GM18858 (cell line): ENCODE results near the gene ARHGAP42.
A peak's percentile ranks its signal among the peaks of the same experiment; 100 is the strongest.
"Not testable (repeated sequence)": the region's sequence is repeated elsewhere in the genome, so short reads cannot be mapped to it uniquely, and the experiment has no call there.

Experiments used
- ATAC-seq: cut with Tn5 transposase; IDR thresholded peaks from one replicate; pipeline ENCODE4 v1.9.1; 2021; ENCODE audit not compliant: unreplicated experiment

The ARHGAP42 gene, protein sequence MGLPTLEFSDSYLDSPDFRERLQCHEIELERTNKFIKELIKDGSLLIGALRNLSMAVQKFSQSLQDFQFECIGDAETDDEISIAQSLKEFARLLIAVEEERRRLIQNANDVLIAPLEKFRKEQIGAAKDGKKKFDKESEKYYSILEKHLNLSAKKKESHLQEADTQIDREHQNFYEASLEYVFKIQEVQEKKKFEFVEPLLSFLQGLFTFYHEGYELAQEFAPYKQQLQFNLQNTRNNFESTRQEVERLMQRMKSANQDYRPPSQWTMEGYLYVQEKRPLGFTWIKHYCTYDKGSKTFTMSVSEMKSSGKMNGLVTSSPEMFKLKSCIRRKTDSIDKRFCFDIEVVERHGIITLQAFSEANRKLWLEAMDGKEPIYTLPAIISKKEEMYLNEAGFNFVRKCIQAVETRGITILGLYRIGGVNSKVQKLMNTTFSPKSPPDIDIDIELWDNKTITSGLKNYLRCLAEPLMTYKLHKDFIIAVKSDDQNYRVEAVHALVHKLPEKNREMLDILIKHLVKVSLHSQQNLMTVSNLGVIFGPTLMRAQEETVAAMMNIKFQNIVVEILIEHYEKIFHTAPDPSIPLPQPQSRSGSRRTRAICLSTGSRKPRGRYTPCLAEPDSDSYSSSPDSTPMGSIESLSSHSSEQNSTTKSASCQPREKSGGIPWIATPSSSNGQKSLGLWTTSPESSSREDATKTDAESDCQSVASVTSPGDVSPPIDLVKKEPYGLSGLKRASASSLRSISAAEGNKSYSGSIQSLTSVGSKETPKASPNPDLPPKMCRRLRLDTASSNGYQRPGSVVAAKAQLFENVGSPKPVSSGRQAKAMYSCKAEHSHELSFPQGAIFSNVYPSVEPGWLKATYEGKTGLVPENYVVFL

DNA sequence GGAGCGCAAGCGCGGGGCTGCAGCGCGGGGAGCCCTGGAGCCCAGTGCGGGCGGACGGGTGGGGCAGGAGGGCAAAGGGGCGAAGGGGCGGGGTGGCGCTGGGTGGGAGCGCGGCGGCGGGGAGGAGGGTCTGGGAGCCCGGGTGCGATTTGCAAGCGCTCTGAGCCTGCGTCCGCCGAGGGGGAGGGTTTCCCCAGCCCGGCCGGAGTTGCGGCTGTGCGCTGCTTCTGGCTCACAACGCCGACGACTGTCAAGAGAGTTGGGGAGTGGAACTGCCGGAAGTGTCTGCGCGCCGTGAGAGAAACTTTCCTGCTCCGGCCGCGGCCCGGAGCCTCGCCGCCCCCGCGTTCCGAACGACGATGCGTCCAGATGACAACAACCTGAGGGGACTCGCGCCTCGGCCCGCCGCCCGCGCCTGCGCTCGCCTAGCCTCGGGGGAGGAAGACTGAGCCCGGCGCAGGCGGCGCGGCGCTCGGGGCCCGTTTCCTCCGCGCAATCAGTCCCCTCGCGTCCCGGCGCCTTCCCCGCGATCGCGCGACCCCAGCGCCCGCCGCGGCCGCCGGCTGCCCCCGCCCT, at the start of gene ARHGAP42:
Gene ARHGAP42 (plus strand): TSS at position 235 of the 576 bp plus-strand sequence. CDS start 391 bp downstream, outside the sequence.
- peak; percentile 64 for ATAC-seq

DNA sequence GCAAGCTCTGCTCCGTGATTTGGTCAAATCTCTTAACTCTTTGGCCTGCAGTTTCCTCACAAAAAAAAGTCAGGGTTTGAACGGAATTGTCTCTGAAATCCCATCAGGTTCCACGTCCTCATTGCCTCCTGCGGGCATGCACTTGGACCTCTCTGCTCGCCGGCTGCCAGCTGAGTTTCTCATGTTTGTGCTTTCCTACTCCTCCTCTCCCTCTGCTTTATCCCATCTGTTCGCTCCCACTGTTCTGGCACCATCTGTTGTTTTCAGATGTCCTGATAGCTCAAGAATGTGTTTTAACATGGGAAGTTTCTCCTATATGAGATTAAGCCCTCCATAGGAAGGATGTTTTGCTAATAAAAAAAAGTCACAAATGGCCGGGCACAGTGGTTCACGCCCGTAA, 49.4 kb upstream of the ARHGAP42 start:
- no peak for ATAC-seq

DNA sequence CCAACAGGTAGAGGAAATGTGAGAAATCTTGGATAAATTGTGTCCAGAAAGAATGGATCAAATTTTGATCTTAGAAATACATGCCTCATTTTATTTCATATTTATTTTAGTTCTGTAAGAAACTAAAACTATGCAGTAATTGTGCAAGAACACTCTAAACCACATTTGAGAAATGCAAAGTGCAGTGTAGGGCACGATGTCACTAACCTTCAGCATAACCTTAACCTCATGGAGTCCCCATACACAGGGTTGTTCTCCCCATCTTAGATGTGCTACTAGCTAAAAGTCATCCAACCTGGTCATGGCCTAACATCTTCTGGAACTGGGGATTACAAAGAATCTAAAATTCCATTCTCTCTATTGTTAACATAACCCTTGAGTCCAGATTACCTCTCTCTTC, 48.4 kb upstream of the ARHGAP42 start:
- ATAC-seq: no peak

DNA sequence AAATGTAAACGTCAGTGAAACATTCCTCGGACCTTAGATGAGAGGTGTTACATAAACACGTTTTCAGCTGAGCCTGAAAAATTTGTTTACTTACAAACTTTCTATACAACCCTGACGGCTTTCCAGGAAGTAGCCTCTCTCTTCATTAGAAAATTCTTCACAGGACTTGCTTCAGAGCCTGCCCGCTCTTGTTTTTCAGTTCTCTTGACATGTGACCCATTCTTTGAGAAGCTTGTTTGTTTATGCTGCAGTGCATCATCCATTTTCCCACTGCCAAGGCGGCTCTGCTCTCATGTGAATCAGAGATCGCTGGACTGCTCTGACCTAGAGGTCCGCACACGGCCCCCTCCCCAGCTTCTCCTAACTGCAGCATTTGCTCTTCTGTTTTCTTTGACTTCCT, 47.9 kb upstream of the ARHGAP42 start:
- no peak for ATAC-seq

DNA sequence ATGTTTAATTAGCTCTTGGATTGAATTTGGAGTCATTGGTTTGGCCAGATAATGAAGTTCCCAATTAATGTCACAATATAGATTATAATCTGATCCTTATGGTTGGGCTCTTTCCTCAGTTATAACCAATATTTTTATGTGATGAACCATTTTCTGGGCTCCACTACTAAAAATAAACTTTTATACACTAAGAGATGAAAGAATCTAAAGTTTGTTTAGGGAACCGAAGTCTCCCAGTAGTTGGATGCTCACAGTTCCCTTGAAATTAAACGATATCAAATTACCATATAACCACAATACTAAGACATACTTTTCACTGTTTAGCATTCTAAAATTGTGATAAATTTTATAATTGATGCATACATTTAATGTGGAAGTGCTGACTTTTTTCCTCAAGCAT, 47.0 kb upstream of the ARHGAP42 start:
- ATAC-seq: no peak

DNA sequence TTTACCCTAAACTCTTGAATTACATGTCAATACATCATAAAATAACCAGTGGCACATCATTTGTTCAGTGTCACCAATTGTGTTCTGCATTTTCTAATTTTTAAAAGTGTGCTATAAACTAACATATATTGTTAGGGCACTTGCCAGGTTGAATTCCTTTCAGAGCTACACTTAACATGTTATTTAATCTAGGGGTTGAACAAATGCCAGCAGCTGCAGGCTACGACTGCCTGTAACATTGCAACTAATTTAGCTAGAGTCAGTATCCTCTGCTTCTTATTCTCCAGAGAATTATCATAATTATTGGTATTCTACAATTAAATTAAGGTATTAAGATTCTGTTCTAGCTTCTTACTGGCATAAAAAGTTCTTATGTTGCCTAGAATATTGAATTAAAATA, 46.4 kb upstream of the ARHGAP42 start:
- no peak for ATAC-seq

DNA sequence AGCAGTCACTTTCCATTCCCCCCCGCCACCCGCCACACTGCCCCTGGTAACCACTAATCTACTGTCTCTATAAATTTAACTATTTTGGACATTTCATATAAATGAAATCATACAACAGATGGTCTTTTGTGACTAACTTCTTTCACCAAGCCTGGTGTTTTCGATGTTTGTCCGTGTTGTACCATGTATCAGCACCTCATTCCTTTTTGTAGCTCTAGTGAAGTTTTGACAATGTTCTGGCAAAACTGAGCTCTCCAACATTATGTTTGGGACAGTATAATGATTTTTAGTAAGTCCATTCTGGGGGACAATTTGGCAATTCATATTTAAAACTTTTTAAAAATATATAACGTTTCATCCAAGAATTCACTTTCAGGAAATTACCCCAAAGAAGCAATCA, 45.6 kb upstream of the ARHGAP42 start:
- ATAC-seq: no peak

DNA sequence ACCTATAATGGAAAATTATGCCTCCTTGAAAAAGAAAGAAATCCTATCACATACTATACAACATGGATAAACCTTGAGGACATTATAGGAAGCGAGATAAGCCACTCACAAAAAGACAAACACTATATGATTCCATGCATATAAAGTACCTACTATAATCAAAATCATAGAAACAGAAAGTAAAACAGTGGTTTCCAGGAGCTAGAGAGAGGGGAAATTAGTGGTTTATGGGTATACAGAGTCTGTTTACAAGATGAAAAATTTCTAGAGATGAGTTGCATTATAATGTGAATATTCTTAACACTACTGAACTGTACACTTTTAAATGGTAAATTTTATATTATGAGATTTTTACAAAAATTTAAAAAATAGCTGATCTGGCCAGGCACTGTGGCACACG, 40.5 kb upstream of the ARHGAP42 start:
- no peak for ATAC-seq

DNA sequence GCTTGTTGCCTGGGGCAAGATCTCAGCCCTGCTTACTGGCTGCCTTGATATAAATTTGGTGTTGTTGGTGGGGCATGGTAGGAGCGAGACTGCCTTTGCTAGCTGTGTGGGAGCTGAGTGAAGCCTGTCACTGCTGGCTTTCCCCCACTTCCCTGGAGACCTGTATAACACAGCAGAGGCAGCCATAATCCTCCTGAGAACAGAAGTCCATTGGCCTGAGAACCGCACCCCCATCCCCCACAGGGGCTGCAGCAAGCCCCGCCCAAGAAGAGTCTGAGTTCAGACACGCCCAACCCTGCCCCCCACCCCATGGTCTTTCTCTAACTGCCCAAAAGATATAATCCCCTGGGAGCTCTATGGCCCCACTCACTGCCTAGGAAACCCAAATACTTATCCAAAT, 39.2 kb upstream of the ARHGAP42 start:
- ATAC-seq: no peak

DNA sequence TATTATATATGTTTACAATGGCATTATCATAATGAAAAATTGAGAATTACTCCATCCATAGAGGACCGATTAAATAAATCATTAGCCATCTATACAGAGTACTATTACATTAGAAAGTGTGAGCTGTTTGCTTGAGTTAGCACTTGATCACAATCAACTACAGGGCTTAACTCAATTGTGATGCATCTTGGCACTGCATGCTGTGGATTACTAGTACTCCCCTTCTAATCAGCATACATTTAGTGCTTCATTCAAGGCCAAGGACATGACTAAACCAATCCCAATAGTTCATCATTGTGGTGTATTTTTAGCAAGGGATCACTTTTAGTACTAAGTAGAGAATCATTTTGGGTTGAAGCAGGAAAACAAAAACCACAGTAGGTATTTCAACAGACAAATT, 23.5 kb upstream of the ARHGAP42 start:
- ATAC-seq: no peak

DNA sequence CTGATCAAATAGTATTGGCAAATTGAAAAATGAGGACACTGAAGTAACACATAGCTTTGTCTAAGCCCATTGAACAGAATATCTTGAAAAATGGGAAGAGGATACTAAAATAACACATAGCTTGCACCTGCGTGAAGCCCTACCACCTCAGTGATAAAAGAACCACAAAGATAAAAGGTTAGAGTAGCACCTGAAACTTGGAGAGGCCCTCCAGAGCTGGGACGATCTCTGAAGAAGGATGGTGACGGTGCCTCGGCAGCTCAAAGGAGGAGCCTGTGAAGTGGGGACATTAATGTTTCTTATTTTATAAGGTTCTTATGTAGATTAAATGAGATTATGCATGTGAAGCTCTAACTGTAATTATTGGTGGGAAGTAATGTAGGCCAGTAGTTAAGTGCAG, 23.1 kb upstream of the ARHGAP42 start:
- no peak for ATAC-seq

DNA sequence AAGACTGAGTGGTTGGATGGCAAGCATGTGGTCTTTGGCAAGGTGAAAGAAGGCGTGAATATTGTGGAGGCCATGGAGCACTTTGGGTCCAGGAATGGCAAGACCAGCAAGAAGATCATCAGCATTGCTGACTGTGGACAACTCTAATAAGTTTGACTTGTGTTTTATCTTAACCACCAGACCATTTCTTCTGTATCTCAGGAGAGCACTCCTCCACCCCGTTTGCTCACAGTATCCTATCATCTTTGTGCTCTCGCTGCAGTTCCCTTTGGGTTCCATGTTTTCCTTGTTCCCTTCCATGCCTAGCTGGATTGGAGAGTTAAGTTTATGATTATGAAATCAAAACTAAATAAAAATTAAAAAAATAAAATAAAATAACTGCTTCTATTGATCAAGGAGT, 20.3 kb upstream of the ARHGAP42 start:
- ATAC-seq: not testable (repeated sequence)

DNA sequence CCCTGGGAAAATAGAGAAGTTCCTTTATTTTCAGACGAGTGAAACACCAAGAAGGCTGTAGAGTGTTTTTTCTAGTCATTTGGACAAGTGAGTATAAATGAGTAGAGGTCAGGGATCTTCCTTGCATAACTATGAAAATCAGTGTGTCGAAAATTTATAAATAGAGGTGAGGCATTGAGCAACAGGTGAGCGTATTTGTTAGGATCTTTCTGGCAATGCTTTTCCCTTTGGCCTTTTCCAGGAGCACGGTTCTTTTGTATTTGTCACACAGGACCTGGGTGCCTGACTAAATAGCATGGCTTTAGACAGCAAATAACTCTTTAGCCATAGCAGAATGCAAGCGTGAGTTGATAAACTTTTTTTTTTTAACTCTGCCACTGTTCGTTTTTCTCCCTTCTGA, 19.6 kb upstream of the ARHGAP42 start:
- ATAC-seq: no peak

DNA sequence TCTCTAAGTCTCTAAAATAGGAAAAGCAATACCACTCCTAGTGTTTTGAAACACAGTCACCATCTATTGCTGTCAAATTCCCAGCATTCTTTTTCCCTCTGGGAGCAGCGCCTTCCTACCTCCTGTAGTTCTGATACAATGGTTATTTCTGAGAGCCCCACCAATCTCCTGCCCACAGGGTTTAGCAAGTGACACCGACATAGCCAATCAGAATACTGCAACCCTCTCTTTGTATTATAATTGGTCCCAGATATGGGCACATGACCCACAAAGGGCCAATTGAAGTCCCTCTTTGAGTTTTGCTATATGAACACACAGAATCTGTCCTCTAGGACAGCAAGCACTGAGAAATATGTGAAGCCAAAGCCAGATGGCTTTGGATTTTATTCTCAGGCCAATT, 16.9 kb upstream of the ARHGAP42 start:
- ATAC-seq: no peak

DNA sequence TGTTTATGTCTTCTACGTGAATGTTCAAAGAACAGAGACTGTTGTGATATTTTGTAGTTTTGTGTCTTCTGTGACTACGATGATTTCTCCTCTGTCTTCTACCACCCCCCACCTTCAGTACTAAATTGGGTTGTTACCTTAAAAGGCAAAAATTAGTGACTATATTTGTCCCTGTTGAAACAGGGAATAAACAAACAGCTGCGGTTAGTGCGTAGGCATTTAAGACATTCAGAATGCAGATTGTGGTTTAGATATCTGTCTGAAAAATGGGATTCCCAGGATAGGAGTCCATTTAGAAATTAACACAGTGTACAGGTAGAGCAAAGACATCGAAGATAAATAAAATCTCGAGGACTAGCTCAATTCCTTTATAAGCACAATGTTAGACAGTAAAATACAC, 15.6 kb upstream of the ARHGAP42 start:
- ATAC-seq: no peak

DNA sequence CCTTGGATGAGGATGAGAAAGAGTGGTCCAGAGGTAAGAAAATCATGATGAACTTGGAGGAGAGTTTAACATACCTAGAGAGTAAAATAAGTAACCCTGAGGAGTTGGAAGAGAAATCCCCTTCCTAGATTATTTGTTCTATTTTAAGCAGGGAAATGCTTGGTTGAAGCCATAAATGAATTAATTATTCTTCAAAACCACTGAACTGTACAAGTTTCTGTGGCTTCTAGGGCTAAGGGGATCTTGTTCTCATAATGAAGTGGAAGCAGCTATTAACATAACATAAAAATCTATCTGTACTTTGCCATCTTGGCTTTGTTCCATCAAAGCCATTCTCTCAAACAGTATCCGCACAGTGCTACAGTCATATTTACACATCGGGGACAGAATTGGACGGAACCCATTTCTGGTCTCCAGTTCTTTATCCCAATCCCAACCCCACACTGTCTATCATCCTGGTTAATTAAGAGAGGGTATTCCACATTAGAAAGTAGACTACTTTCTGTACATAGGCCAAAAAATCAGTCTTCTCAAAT, 14.5 kb upstream of the ARHGAP42 start:
- ATAC-seq: no peak

DNA sequence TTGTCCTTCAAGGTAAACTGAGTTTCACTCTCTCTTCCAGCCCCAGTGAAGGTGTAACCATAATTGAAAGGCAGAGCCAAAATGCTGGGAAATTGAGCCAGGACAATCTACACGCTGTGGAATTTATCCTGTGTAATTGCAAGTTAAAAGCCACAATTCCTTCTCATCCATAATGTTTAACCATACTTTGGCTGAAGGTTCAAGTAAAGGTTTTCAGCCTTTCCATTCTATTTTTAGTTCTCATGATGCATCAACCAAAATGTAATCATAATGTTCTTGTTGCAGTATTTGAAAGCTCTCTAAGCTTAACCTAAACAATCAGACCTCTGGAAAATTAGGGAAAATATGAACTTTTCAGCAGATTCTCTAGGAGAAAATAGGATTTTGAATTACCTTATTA, 14.0 kb upstream of the ARHGAP42 start:
- ATAC-seq: no peak

DNA sequence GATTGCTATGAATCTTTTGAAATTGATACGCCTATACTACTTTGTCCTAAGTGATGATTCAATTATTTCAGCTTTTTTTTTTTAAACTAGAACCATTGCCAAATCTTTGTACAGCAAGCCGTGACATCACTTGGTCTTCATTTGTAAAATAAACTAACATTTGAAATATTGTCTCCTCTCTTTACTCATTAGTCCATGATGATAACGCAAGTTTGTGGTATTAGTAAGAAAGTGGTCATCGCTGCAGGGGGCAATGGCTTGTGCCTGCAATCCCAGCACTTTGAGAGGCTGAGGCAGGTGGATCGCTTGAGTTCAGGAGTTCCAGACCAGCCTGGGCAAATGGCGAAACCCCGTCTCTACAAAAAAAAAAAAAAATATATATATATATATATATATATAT, 12.9 kb upstream of the ARHGAP42 start:
- ATAC-seq: no peak

DNA sequence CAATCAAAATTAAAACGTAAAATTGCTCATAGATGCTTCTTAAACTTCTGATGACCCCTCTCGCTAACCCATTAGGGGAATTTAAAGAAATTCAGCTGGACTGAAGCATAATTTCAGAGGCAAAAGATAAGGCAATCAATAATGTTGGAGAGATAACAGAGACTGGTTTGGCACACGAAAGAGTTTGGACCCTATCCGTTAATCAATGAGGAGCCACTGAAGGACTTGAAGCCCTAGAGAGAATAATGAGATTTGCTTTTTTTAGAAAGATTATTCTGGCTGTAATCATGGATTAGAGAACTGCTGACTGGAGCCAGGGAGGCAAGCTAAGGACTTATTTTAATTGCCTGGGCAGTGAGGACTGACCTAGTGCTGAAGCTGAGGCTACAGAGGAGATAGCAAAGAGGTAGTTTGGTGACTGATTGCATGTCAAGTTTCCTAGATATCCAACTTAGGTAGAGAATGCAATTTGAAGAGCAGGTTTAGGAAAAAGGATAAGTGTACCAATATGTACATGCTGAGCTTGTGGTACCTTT, 11.9 kb upstream of the ARHGAP42 start:
- ATAC-seq: no peak

DNA sequence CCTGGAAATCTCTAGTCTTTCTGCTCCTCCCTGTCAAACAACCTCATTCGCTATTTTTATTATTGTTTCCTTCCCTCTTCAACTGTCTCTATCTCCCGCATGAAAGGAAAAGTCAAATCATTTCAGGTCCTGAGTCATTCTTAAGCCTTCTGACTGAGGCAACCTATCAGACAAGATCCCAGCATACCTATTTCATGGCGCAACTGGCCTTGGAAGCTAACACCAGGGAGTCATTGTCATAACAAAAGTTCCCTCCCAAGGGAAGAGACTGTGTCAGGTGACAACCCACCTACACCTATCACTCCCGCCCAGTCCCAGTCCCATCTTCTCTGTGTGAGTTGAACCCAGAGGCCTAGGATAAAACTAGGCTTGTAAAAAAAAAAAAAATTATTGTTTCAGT, 10.2 kb upstream of the ARHGAP42 start:
- ATAC-seq: no peak

DNA sequence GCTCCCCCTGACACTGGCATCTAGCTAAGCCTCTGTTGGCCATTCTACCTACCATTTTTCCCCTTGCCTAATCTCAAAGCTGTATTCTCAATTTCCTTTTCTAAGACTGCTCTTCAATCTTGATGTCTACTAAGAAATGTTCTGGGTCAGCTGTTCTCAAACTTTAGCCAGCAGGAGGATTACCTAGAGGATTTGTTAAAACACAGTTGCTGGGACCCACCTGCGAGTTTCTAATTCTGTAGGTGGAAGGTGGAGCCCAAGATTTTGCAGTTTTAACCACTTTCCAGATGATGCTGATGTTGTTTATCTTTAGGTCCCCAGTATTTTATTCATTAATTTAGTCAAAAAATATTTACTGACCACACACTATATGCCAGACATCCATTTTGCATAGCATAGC, 9.3 kb upstream of the ARHGAP42 start:
- no peak for ATAC-seq
